Endothelial cell of umbilical vein (primary cell): ENCODE data around the gene CRKL. TPM values are rescaled to one million over a fixed set of nuclear protein-coding genes. Genes with fewer than 3 reads are reported as not detected.
"Not testable (repeated sequence)": the region's sequence is repeated elsewhere in the genome, so short reads cannot be mapped to it uniquely, and the experiment has no call there.

ENCODE experiments used
- BruUV-seq: library from RNA; stranded (reverse); fragments of 400-500 nt; replicated peaks from 2 replicates; lab custom pipeline; 2021; lab: Mats Ljungman, UMichigan
- CTCF ChIA-PET: fragments of 300-600, 350-600 bp; sonication (Branson Sonifier 250); formaldehyde crosslinking; loops from one replicate; lab custom pipeline; 2021; ENCODE audit warnings: antibody characterized with exemption, inconsistent platforms; lab: Charles Lee
- POLR2A ChIA-PET: fragments of 300-600, 350-600 bp; sonication (Branson Sonifier 250); formaldehyde crosslinking; loops from one replicate; lab custom pipeline; 2021; ENCODE audit warnings: antibody characterized with exemption, inconsistent platforms; lab: Charles Lee
- DNase-seq: peaks from one replicate; pipeline ENCODE4 v3.0.0-alpha.2; 2011; ENCODE audit warnings: low read depth, low spot score
- FAIRE-seq: peaks from 2 replicates; lab custom pipeline; 2011; peaks lifted over from hg19 to GRCh38; lab: Jason Lieb, UNC
- H2AFZ ChIP-seq: 2 replicates; pipeline ENCODE4 v1.6.0; 2012; ENCODE audit warnings: low read depth, low read length, control low read depth, inconsistent platforms
- H3K27ac ChIP-seq: 2 replicates; pipeline ENCODE4 v1.5.1; 2011; ENCODE audit warnings: low read depth, mild to moderate bottlenecking, control low read depth, low read length, moderate library complexity; ENCODE audit not compliant: insufficient read depth
- H3K27me3 ChIP-seq, 2 experiments: 2 replicates each; pipeline versions ENCODE4 v1.6.0 to v1.6.1; 2011; ENCODE audit warnings: low read length in 2 of 2, mixed read lengths in 1 of 2; ENCODE audit not compliant: control insufficient read depth in 2 of 2, insufficient read depth in 2 of 2
- H3K36me3 ChIP-seq, 2 experiments: 2 replicates in 1 of 2; 3 replicates in 1 of 2; pipeline ENCODE4 v1.5.1; 2011; ENCODE audit warnings: low read length in 2 of 2, mild to moderate bottlenecking in 1 of 2, moderate library complexity in 1 of 2; ENCODE audit not compliant: control insufficient read depth in 2 of 2, insufficient read depth in 2 of 2; ENCODE audit errors: extremely low read depth in 1 of 2
- H3K4me1 ChIP-seq: 3 replicates; pipeline ENCODE4 v1.5.1; 2011; ENCODE audit warnings: mild to moderate bottlenecking, low read length; ENCODE audit not compliant: control insufficient read depth, insufficient read depth; ENCODE audit errors: extremely low read depth
- H3K4me2 ChIP-seq: 2 replicates; pipeline ENCODE4 v1.6.1; 2011; ENCODE audit warnings: low read length, control low read depth, mixed read lengths; ENCODE audit not compliant: insufficient read depth
- H3K4me3 ChIP-seq, 3 experiments: fragments of 200-600 bp in 1 of 3; sonication (generic), shearing (Covaris generic) in 1 of 3; replicated peaks in 1 of 3; 2 replicates each; pipeline ENCODE4 v1.5.1; 2011 to 2016; ENCODE audit warnings: control low read depth in 3 of 3, low read length in 3 of 3, mild to moderate bottlenecking in 2 of 3, inconsistent platforms in 1 of 3, low read depth in 1 of 3, moderate library complexity in 1 of 3; ENCODE audit not compliant: insufficient read depth in 1 of 3
- H3K79me2 ChIP-seq: 2 replicates; pipeline ENCODE4 v1.6.0; 2012; ENCODE audit warnings: low read length, inconsistent platforms; ENCODE audit not compliant: control insufficient read depth, insufficient read depth
- H3K9ac ChIP-seq: replicated peaks from 2 replicates; pipeline ENCODE3; 2011; ENCODE audit warnings: low read length, control low read depth; ENCODE audit not compliant: insufficient read depth; ENCODE audit errors: extremely low read depth
- H3K9me1 ChIP-seq: replicated peaks from 3 replicates; pipeline ENCODE4 v1.6.0; 2011; ENCODE audit warnings: mild to moderate bottlenecking, low read length; ENCODE audit not compliant: control insufficient read depth, insufficient read depth; ENCODE audit errors: extremely low read depth
- H3K9me3 ChIP-seq: replicated peaks from 2 replicates; pipeline ENCODE4 v1.5.1; 2012; ENCODE audit warnings: low read length, inconsistent platforms; ENCODE audit not compliant: control insufficient read depth, insufficient read depth
- H4K20me1 ChIP-seq: replicated peaks from 2 replicates; pipeline ENCODE3; 2011; ENCODE audit warnings: mild to moderate bottlenecking, low read length; ENCODE audit not compliant: control insufficient read depth, insufficient read depth; ENCODE audit errors: extremely low read depth
- POLR2A ChIP-seq: IDR thresholded peaks from 2 replicates; pipeline ENCODE4 v1.6.1; 2012; ENCODE audit warnings: low read depth, mild to moderate bottlenecking, control low read depth, low read length
- dilution Hi-C: fragments of 300-500 bp; cut with MboI; formaldehyde crosslinking; loops from one replicate; pipeline ENCODE4 v1.15.0; 2019; ENCODE audit warnings: low sequenced_read_pairs; ENCODE audit not compliant: extremely low pct_ligation_motif_present
- intact Hi-C: fragments of 100-400 bp; cut with micrococcal nuclease; formaldehyde crosslinking; loops from one replicate; pipeline ENCODE4 v1.10.0; 2022
- polyA plus RNA-seq, 4 experiments: library from polyadenylated mRNA; depleted of rRNA in 3 of 4; stranded (reverse) in 3 of 4; unstranded in 1 of 4; fragments of >200 nt; gene quantifications; 2 replicates each; pipeline versions ENCODE4 v1.2.1 to v1.2.3, GENCODE V29; 2011 to 2012; ENCODE audit warnings: missing spikeins in 1 of 4
- total RNA-seq: library from RNA; stranded (reverse); gene quantifications from 2 replicates; pipeline ENCODE4 v1.2.3, GENCODE V29; 2021
- TF ChIP-seq, protein P1 (sequence below), 2 donors: IDR thresholded peaks; 1 replicate in 1 of 2; 2 replicates in 1 of 2; pipeline ENCODE4 v1.5.1; 2011; ENCODE audit warnings: low read length in 2 of 2, mild to moderate bottlenecking in 2 of 2, moderate library complexity in 2 of 2, control low read depth in 1 of 2, inconsistent platforms in 1 of 2, low read depth in 1 of 2; ENCODE audit not compliant: insufficient read depth in 1 of 2; ENCODE audit errors: extremely low read depth in 1 of 2

Gene CRKL
- total and polyA plus RNA-seq, 2 donors (not counting 3 experiments of a cell fraction or from before 2014, with no cell fraction given): 18.0 to 50.6 TPM

DNA sequence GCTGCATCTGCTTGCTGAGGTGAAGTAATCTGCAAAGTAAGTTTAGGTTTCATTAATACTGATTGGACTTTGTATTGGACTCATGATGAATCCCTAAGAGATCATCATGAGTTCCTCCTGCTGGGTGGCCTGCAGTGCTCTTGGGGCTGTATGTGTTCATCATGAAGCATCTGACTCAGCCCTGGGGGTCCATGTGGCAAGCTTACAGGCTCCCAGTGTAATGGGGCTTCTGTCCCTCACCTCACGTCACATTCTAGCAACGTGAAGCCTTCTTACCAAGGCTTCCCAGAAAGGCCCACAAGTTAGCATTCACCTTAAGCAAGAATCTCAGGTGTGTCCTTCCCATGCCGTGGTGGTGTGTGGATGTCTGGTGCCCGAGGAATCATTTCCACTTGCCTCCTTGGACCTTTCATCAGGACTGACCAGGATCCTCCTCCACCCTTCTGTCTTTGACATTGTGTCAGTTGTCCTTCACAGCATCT, 23.7 kb downstream of the CRKL start:
- Histone ChIP-seq H3K9me1 (no peaks in the 10 kb centered on the region), H3K4me2 (no peak overlapping the region), H3K27me3 (no peaks in the 10 kb centered on the region), H3K4me3 (no peak overlapping the region), H3K79me2 (peaks cover 94% of the 10 kb centered on the region), H3K9ac (no peak overlapping the region), H4K20me1 (peaks cover 26% of the 10 kb centered on the region), H3K27ac (no peak overlapping the region), H2AFZ (no peak overlapping the region), H3K36me3 (peaks cover 2 to 3% of the 10 kb centered on the region in 2 experiments), H3K9me3 (no peaks in the 10 kb centered on the region), H3K4me1 (peaks cover 9% of the 10 kb centered on the region)
- ChIA-PET CTCF (interaction anchor here (0.9 kb wide), 1 partner anchor 20 kb away, joined by 4 read pairs; no protein-coding TSS in a partner anchor), POLR2A (no interaction called here)
- intact Hi-C loops (no loop called here), dilution Hi-C loops (no loop called here)
- BruUV-seq: no TSS peak
- no peak for FAIRE-seq
- TF ChIP-seq, protein P1, sequence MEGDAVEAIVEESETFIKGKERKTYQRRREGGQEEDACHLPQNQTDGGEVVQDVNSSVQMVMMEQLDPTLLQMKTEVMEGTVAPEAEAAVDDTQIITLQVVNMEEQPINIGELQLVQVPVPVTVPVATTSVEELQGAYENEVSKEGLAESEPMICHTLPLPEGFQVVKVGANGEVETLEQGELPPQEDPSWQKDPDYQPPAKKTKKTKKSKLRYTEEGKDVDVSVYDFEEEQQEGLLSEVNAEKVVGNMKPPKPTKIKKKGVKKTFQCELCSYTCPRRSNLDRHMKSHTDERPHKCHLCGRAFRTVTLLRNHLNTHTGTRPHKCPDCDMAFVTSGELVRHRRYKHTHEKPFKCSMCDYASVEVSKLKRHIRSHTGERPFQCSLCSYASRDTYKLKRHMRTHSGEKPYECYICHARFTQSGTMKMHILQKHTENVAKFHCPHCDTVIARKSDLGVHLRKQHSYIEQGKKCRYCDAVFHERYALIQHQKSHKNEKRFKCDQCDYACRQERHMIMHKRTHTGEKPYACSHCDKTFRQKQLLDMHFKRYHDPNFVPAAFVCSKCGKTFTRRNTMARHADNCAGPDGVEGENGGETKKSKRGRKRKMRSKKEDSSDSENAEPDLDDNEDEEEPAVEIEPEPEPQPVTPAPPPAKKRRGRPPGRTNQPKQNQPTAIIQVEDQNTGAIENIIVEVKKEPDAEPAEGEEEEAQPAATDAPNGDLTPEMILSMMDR (IDR thresholded peaks at IDR 0.05; ENCODE audit: extremely low read depth in 1 of 2, insufficient read depth in 1 of 2, low read depth in 1 of 2, low read length in 2 of 2): no peak
- no peak for TF ChIP-seq POLR2A
- DNase-seq: no peak

DNA sequence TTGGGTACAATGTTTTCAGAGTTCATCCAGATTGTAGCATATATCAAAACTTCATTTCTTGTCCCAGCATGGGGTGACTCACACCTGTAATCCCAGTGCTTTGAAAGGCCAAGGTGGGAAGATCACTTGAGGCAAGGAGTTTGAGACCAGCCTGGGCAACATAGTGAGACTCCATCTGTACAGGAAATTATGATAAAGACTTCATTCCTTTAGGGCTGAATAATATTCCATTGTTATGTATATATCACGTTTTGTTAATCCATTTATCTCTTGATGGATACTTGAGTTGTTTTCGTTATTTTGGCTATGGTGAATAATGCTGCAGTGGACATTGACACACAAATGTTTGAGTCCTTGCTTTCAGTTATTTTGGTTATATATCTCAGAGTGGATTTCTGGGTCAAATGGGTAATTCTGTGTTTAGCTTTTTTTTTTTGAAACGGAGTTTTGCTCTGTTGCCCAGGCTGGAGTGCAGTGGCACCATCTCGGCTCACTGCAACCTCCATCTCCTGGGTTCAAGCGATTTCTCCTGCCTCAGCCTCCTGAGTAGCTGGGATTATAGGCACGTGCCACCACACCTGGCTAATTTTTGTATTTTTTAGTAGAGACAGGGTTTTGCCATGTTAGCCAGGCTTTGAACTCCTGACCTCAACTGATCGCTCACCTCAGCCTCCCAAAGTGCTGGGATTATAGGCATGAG, 25.1 kb downstream of the CRKL start:
- dilution Hi-C loops, DNase-seq, POLR2A ChIA-PET, H3K4me3 ChIP-seq, H3K4me2 ChIP-seq, H3K27me3 ChIP-seq, H3K27ac ChIP-seq, H3K9ac ChIP-seq, intact Hi-C loops, H3K9me3 ChIP-seq, BruUV-seq, H3K9me1 ChIP-seq, H3K36me3 ChIP-seq, H2AFZ ChIP-seq: not testable (repeated sequence)
- H4K20me1 ChIP-seq: peaks cover 22% of the 10 kb centered on the region
- H3K79me2 ChIP-seq: peaks cover 95% of the 10 kb centered on the region
- H3K4me1 ChIP-seq: peaks cover 19% of the 10 kb centered on the region
- peak; percentile 78 for FAIRE-seq
- CTCF ChIA-PET: interaction anchor here (0.8 to 1.3 kb wide), 2 partner anchors 22 to 25 kb away, joined by 3 read pairs; partner anchors contain the start of gene CRKL
